GM18526 (cell line): ENCODE data around the gene KCTD4.

Experiments
- POLR2A ChIP-seq: IDR thresholded peaks from 3 replicates; pipeline ENCODE4 v1.6.1; 2011; ENCODE audit not compliant: insufficient read length; ENCODE audit errors: extremely low read depth

The KCTD4 gene

GRCh38 chr13:45219938-45220375, 19.1 kb upstream of the KCTD4 start:
- no peak for TF ChIP-seq POLR2A

GRCh38 chr13:45219123-45219891, 18.5 kb upstream of the KCTD4 start:
- TF ChIP-seq POLR2A: no peak

- no peak for TF ChIP-seq POLR2A
These were observed 17.8 kb upstream of the KCTD4 start for GRCh38 chr13:45218689-45219088.

GRCh38 chr13:45216193-45216592, 15.3 kb upstream of the KCTD4 start:
- no peak for TF ChIP-seq POLR2A

- no peak for TF ChIP-seq POLR2A
These were observed 14.7 kb upstream of the KCTD4 start for GRCh38 chr13:45215392-45216077.

- TF ChIP-seq POLR2A: no peak
These were observed 8.4 kb upstream of the KCTD4 start for GRCh38 chr13:45209229-45209628.

GRCh38 chr13:45208132-45208531, 7.3 kb upstream of the KCTD4 start:
- no peak for TF ChIP-seq POLR2A

- TF ChIP-seq POLR2A: no peak
These were observed 6.5 kb upstream of the KCTD4 start for GRCh38 chr13:45207319-45207718.

- no peak for TF ChIP-seq POLR2A
These were observed 5.5 kb upstream of the KCTD4 start for GRCh38 chr13:45206340-45206739.

GRCh38 chr13:45205124-45205523, 4.3 kb upstream of the KCTD4 start:
- TF ChIP-seq POLR2A: no peak

GRCh38 chr13:45199711-45200110, 1.1 kb downstream of the KCTD4 start:
- no peak for TF ChIP-seq POLR2A

GRCh38 chr13:45198924-45199323, 1.9 kb downstream of the KCTD4 start:
- TF ChIP-seq POLR2A: no peak

GRCh38 chr13:45198041-45198440, 2.8 kb downstream of the KCTD4 start:
- no peak for TF ChIP-seq POLR2A

GRCh38 chr13:45196622-45197021, 4.2 kb downstream of the KCTD4 start:
- no peak for TF ChIP-seq POLR2A

GRCh38 chr13:45196096-45196495, 4.7 kb downstream of the KCTD4 start:
- no peak for TF ChIP-seq POLR2A

GRCh38 chr13:45195421-45195820, 5.4 kb downstream of the KCTD4 start:
- no peak for TF ChIP-seq POLR2A
